HG03558 (cell line): ENCODE measurements around the gene MAP1B.
A peak's percentile ranks its signal among the peaks of the same experiment; 100 is the strongest.

Source experiments
- ATAC-seq: cut with Tn5 transposase; IDR thresholded peaks from one replicate; pipeline ENCODE4 v1.9.1; 2021; ENCODE audit warnings: moderate number of reproducible peaks; ENCODE audit not compliant: unreplicated experiment; ENCODE audit errors: extremely low read depth

MAP1B gene

DNA sequence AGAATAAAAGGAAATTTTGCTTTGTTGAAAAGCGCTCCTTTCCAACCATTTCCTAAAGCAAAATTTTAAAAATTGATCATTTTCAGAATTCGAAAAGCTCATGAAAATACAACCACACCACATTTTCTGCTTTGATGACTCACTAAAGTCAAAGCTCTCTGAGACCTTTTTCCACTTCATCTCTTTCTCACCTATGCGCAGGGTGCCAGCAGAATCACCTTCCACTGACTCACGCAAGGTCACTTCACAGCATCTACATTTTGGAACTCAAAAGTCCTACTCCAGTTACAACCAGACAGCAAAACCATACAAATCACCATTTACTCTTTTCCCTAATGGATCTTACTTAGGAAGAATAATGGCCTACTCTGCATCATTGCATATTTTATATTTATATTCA lies 106.2 kb downstream of the MAP1B start:
- no peak for ATAC-seq

DNA sequence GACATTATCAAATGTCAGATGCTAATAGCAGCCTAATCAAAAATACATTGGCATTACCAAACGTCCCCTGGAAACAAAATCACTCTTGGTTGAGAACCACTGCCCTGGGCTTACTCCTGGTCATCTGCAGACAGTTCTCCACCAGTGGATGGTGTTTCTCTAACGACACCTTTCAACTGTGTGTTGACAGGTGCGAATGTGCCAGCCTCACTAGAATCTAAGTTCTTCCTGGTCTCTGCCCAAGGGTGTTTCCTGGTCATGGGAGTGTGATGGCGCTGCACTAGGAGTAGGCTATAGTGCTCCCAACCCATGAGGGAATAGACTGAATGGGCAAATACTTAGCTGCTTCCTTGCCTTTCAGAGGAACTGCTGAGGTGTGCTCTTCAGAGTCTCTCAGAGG lies 106.9 kb downstream of the MAP1B start:
- ATAC-seq, result no peak

DNA sequence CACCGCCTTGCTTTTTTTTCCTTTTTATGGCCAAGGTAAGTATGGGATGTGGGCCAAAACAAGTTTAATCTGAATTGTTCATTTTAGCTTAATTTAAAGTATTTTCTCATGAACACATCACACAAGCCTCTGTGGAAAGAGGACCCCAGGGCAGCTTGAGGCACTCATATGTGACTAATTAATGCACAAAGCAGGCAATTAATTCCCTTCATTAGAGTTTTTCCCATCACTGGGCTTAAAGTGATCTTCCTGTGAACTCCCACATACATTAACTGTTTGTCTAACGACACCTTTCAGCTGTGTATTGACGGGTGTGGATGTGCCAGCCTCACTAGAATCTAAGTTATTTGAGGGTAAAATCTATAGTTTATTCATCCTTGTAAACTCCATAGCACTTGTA lies 109.5 kb downstream of the MAP1B start:
- no peak for ATAC-seq

DNA sequence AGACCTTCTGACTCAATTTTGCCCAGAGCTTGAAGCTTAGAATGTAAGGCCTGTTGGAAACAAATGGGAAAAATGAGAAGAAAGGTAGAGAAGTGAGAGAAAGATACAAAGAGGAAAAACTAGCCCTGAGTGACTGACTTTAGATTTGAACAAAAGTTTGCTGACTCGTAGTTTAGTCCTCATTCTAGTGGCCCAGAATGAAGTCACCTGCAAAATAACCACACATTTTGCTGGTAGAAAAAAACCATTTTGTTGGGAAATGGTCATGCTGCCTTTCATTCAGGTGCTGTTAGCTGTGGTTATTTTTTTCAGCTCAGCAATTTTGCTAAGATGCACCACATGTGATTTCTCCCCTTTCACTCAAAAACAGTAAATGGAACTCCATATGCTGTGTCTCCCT lies 113.8 kb downstream of the MAP1B start:
- ATAC-seq, result no peak

DNA sequence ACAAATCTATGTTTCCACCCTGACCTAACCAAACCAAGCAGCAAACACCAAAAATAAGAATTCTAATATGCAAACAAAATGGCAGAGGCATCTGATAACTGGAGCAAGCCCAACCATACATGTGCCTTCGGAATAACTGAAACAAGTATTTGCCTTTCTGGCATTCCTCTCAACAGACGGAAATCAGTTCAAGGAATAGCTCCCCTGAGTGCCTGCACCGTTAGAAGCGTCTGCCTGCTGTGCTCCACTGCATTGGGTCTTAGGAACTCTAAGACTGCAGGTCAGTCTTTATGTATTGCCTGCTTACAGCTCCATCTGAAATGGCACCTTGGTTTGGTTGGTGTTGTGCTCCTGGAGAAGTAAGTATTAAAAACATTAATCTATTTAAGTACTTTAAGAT lies 114.3 kb downstream of the MAP1B start:
- no peak for ATAC-seq

DNA sequence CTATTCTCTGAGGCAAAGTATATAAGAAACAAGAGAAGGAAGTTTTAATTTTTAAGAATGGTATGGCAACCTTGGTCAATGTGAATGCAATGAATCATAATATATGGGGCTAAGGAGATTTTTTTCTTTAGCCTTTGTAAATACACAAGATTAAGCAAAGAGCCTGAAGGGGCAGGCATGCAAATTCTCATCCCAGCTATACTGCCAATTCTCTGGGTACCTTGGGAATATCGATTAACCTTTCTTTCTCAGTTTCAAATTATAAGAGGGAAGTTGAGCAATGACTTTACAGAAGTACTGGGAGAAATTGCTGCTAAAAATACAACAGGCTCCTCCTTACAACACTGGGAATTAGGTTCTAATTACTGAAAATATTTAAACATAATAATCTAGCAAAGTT lies 115.2 kb downstream of the MAP1B start:
- ATAC-seq, result no peak

DNA sequence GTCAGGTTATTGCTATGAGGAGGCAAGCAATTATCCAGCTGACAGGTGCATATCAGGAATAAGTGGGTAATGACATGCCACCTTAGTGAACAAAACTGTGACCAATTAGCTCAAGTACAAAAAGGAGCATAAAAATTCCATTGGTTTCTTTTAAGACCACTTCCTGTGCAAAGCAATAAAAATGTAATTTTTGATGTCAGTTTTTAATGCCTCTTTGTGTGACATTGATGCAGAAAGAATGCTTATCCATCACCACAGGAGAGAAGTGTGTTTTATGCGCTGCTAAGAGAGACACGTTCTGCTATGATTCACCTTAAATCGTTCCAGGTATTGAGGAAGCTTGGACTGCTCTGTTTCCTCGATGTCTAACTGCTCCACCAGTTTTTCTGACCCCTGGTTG lies 116.1 kb downstream of the MAP1B start:
- ATAC-seq, result no peak

DNA sequence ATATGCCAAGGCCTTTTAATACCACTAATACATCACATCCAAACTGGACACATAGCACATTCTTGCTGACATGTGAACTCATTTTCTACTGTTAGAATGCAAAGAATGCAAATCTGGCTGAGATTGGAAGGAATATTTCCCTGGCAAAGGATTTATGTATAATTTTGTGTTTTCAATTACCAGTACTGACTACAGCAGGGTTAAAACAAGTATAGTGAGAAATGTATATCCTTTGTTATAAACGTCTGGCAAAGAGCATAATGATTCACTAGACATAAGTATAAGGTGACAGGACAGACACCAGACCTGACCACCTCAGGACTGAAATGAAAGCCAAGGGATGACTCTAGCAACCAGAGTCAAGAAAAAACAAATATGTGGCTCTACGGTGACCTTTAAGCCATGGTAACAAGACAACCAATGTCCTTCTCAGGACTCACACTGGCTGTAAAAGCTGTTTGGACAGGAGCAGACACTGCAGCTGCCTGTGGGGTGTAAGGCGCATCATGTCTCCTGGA lies 117.7 kb downstream of the MAP1B start:
- no peak for ATAC-seq

DNA sequence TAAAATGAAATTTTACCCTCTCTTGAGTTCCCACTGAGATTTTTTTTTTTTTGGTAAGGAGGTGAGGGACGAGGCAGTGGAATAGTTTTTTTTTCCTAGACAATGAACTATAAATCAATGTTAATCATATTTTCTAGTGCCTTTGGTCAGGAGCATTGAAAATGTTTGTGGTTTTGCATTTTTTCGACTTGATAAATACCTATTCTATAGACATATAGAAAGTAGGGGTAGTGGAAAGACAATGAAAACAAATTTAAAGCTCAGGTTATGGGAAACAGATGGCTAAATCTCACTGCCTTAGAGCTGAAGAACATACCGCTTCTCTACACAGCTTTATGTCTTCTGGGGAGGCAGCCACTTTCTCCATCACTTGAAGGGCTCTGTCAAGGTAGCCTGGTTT lies 118.5 kb downstream of the MAP1B start:
- no peak for ATAC-seq

DNA sequence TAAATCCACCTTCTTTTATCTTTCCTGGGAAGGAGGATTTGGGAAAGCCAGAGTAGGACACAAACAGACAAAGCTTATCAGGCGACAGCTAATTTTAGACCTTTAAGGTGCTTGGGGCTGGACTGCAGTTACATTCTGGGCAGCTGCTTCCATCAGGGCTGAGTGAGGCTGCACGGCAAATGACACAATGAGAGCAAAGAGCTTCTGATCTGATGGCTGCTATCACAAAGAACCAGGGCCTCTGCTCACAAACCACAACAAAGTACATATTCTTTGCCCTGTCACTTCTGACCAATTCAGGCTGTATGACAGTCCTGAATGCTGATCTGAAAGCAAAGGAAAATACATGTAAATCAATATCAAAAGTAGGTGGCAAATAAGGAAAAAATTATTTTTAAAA lies 119.7 kb downstream of the MAP1B start:
- no peak for ATAC-seq

DNA sequence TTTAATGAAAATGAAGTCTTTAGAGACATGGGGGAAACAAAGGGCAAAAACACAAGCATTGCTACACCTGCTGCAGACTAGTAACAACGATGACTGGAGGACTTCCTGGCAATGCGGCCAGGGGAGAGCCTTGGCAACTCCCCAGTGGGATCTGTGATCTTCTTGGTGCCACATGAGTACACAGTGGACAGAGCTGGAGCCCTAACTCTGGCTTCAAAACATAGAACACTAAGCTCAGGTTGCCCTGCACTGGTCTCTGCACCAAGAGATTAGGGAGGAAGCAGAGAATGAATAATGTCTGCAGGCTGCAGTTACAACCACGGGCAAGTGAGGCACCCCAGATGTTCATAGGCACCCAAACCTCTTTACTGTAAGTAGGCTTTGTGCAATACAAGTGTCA lies 121.7 kb downstream of the MAP1B start:
- ATAC-seq, result no peak

DNA sequence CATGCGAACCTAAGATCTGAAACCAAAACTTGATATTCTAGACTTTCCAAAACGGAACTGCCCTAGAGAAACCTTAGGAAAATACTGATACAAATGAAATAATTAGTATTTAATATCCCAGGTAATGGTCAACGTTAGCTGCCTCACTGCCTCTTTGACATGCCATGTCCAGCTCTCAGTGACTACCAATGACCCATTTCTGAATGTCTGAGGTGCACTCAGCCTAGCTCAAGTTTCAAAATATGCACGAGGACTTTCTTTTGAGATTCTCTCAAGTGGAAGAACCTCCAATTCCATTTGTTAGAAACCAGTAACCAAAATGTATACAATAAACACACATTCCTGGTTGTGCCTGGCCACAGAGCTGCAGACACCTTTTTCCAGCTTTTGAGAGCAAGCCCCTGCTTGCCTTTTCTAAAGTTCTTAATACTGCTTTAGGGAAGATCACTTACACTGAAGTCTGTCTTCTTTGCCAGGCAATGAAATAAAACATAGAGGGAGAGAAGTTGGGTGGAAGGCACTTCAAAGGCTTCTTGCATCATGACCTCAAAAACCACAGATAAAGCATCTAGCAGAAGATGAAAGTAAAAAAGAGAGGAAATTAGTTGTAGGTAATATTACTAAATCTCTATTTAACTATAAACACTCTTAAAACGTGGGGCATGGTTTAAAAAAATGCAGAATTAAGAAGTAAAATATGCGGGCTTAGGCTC lies 124.9 kb downstream of the MAP1B start:
- no peak for ATAC-seq

DNA sequence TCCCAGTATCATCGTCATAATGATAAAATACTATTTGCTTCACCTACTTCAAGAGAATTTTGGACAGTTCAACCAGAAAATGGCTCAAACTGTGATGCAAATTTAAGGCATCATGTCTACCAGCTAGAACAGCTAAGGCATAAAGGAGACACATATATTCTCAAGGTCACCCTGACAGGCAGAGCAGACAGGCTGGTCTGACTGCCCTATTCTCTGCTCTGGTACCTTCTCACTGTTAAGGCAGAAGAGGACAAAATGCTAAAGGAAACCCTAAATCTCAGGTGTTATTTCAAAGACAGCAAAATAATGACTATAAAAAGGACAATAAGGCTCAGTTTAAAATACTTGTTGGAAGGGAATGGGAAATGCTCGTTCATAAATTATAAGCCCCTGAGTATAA lies 125.6 kb downstream of the MAP1B start:
- no peak for ATAC-seq

DNA sequence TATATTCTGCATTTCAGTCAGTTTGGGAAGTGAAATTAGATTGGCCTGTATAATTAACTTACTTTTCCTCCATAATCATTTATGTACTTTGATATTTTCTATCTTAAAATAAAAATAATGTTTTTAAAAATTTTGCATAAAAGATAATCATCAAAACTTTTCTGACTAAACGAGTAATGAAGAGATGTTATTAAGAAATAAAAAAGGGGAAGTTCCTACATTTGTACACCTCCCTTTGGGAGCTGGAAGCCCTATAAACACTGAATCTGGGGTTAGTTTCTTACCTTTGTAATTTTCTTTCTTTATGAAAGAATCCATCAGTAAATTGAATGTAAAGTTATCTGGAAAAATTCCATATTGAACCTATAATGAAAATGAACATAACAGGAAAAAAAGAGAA lies 126.6 kb downstream of the MAP1B start:
- ATAC-seq, result no peak

DNA sequence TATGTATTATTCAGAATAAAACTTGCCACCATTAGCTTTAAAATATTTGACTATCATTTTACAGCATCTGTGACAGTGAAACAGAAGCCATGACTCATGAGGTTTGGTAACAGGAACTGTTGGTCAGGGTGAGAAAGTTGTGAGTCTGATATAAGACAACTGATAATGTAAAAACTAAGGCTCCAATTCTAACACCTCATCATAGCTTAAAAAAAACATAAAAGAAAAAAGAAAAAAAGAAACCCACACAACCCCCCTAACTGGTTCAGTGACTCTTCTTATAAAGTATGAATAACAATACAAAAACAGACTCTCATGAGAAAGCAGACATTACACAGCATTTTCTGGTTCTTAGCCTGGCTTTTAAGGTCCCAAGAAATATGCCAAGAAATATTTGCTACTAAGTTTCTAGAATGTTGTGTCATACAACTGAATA lies 127.0 kb downstream of the MAP1B start:
- peak; percentile 82 for ATAC-seq

DNA sequence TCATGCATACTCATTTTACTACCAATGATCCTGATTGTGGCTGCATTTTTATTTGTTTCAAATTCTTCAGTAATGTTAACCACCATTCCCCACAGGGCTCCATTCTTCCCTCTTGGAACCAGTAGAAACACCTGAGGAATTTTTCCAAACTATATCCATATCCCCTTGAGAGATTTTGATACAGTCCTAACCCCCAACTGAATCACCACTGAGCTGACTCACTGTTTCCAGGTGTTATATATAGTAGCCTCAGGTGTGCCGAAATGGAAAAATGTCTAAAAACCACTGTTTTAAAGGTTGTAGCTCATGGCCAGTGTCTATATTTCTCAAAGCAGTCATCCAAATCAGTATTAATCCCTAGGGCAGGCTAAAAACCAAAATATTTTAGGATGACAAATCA lies 127.6 kb downstream of the MAP1B start:
- ATAC-seq, result no peak

DNA sequence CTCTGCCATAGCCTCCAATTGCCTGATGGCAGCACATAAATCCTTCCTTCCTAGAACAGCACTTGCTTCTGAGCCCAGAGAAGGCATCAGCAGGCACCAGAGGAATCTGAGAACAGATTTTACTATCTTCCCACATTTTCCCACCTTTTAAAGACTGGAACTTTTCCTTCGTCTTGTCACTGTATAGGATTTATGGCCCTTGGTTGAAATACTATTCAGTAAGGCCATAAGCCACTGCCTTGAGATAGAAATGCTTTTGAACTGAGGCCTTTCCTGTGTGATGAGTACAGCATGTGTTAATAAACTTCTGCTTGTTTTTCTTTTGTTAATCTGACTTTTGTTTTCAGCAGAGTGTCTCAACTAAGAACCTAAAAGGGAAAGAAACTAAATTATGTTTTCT lies 128.4 kb downstream of the MAP1B start:
- ATAC-seq, result no peak

DNA sequence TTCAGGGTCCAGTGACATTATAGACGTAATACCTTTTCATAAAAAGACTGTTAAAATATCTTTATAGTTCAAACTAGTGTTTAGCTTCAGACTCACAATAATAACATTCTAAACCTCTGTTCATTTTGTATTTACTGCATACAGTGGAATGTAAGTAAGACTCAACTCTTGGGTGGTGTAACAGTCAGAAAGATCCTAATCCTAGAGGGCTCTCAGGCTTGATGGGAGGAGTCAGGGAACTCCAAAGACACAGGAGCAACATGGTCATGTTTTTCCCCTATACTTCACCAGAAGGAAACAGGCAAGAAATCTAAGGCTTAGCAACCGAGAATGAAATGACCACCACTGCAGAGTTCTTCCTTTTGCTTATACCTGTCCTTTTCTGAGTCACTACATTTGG lies 130.1 kb downstream of the MAP1B start:
- ATAC-seq, result no peak

DNA sequence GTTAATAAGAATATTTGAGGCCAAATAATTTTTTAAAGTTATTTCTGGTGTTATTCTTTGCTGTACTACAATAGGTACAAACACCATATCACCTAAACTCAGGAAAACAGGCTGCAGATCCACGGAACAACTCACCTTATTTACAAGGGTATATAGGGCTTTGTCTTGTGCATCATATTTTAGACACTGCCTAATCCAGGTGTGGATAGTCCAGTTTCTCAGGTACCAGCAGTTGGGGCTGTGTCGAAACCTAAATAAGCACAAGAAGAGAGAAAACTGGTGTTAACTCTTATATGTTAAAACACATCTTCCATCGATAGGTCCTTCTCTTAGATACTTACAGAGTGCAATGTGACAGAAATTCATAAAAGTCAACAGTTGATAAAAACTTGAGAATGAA lies 130.6 kb downstream of the MAP1B start:
- ATAC-seq, result no peak

DNA sequence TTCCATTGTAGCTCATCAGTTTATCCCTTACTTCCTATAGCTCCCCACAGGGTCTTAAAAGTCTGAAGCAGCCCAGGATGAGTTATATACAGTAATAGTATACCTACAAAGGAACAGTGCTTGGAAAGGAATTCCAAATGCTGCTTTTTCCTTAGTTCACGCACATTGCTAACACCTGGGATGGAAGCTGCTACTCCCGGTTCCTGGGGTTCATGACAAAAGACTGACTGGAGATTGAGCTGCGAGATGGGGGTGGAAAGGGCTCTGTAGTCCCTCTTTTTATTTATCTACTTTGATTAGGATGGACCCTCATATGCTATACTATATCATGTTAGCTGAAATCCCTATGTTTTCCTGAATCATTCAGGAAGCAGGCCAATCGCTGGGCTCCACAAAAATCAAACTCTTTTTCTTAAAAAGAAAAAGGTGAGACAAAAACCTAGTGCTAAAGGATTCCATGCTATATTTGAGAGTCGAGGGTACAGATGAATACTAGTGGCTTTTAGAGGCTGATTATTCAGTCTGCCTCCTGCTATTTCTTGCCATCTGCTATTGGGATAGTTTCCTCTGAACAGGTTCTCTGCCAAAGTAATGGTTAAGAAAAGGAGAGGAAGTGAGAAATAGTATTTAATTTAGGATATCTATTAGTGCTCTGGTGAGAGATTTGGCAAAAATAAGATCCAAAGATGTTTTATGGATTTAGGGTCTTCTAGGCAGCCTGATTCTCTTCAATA lies 131.6 kb downstream of the MAP1B start:
- no peak for ATAC-seq

DNA sequence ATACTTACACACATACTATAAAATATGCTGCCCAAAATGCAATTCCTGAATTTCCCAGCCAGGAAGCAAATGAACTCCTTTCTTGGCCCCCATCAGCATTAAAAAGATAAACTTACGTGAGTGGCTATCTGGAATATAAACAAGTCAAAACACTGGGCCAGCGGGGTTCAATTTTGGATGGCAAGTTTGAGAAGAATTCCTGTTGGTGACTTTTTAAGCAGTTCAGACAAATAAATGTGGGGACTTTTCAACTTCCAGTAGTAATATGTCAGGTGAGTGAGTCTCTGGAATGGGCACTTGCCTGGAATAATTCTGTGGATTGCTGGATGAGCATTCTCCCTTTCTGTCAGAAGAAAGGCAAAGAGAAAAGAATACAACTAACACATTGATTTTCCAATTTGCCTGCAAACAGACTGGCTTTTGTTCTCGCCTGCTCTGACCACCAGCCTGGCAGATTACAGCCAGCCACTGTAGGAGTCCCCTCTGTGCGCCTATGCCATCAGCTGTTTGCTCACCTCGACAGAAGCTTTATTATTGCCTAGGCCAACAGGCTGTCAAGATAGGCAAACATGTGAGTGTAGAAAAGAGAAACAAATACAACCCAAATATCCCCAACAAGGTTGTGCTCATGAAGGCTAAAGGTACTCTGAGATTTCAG lies 134.2 kb downstream of the MAP1B start:
- ATAC-seq, result no peak
